ENCODE measurements around the gene CCPG1. TPM values are rescaled to one million over a fixed set of nuclear protein-coding genes. Genes with fewer than 3 reads are reported as not detected.

The CCPG1 gene
- total RNA-seq, 1 donor from 2014 or later, result 56.3 TPM

DNA sequence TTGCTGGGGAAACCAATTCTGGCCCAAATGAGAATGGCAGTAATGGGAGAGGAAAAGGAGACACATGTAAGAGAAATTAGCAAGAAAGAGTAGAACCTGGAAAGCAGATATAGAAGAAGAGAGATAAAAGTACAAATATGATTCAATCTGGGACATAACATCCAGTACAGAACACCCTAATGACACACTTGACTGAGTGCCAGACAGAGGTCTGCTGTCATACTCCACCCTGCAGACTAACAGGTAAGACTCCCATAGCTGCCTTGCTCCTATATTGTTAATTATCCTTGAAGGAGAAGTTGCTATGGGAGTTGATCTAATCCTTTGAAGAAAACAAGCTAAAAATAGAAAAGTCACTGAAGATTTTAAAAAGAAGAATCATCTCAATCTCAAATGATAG lies 21.1 kb downstream of the CCPG1 start:
- Histone ChIP-seq H3K27ac (ENCODE audit: low read depth, low read length) (no peak overlapping the region), H3K4me3 (ENCODE audit: insufficient read depth, low read depth, low read length) (no peak overlapping the region), H3K9ac (ENCODE audit: low read length) (no peak overlapping the region), H2AFZ (ENCODE audit: low read depth, low read length) (no peak overlapping the region), H3K79me2 (ENCODE audit: insufficient read depth, low read length) (no peaks in the 10 kb centered on the region), H4K20me1 (ENCODE audit: insufficient read depth, low read length) (no peaks in the 10 kb centered on the region), H3K36me3 (ENCODE audit: insufficient read depth, low read length) (peaks cover 2% of the 10 kb centered on the region), H3K27me3 (ENCODE audit: insufficient read depth, low read length) (no peaks in the 10 kb centered on the region), H3K9me3 (ENCODE audit: insufficient read depth, low read depth, low read length) (no peaks in the 10 kb centered on the region), H3K4me1 (ENCODE audit: insufficient read depth, low read length) (peaks cover 11% of the 10 kb centered on the region), H3K4me2 (ENCODE audit: low read length) (no peak overlapping the region)
- DNase-seq (ENCODE audit: low read depth) (no peak), FAIRE-seq (no peak)
- Mint-ChIP-seq H3K27ac (ENCODE audit: unreplicated experiment) (no peak overlapping the region), H3K27me3 (ENCODE audit: low read depth, unreplicated experiment) (no peaks in the 10 kb centered on the region), H3K9me3 (ENCODE audit: unreplicated experiment) (peaks cover 4% of the 10 kb centered on the region), H3K36me3 (ENCODE audit: low read depth, unreplicated experiment) (peaks cover 18% of the 10 kb centered on the region), H3K4me3 (ENCODE audit: unreplicated experiment) (no peak overlapping the region), H3K4me1 (ENCODE audit: low read depth, unreplicated experiment) (peaks cover 6% of the 10 kb centered on the region)
- TF ChIP-seq, protein P1, sequence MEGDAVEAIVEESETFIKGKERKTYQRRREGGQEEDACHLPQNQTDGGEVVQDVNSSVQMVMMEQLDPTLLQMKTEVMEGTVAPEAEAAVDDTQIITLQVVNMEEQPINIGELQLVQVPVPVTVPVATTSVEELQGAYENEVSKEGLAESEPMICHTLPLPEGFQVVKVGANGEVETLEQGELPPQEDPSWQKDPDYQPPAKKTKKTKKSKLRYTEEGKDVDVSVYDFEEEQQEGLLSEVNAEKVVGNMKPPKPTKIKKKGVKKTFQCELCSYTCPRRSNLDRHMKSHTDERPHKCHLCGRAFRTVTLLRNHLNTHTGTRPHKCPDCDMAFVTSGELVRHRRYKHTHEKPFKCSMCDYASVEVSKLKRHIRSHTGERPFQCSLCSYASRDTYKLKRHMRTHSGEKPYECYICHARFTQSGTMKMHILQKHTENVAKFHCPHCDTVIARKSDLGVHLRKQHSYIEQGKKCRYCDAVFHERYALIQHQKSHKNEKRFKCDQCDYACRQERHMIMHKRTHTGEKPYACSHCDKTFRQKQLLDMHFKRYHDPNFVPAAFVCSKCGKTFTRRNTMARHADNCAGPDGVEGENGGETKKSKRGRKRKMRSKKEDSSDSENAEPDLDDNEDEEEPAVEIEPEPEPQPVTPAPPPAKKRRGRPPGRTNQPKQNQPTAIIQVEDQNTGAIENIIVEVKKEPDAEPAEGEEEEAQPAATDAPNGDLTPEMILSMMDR (IDR thresholded peaks at IDR 0.05; ENCODE audit: insufficient read depth, low read depth, low read length), result no peak
- no peak for TF ChIP-seq EZH2 (IDR thresholded peaks at IDR 0.05; ENCODE audit: insufficient read depth, low read length)

DNA sequence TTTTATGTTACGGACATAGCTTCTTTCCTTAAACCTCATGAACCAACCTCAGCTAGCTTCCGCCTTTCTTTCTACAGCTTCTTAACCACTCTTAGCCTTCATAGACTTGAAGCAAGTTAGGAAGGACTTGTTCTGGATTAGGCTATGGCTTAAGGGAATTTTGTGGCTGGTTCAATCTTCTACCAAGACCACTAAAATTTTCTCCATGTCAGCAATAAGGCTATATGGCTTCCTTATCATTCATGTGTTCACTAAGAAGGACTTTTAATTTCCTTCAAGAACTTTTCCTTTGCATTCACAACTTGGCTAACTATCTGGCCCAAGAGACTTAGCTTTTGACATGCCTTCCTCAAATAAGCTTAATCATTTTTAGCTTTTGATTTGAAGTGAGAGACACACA lies 24.5 kb downstream of the CCPG1 start:
- Histone ChIP-seq H4K20me1 (ENCODE audit: insufficient read depth, low read length) (no peaks in the 10 kb centered on the region), H3K27me3 (ENCODE audit: insufficient read depth, low read length) (no peaks in the 10 kb centered on the region), H3K4me3 (ENCODE audit: insufficient read depth, low read depth, low read length) (no peak overlapping the region), H3K9me3 (ENCODE audit: insufficient read depth, low read depth, low read length) (no peaks in the 10 kb centered on the region), H2AFZ (ENCODE audit: low read depth, low read length) (no peak overlapping the region), H3K79me2 (ENCODE audit: insufficient read depth, low read length) (no peaks in the 10 kb centered on the region), H3K27ac (ENCODE audit: low read depth, low read length) (no peak overlapping the region), H3K4me2 (ENCODE audit: low read length) (no peak overlapping the region), H3K9ac (ENCODE audit: low read length) (no peak overlapping the region), H3K36me3 (ENCODE audit: insufficient read depth, low read length) (peaks cover 6% of the 10 kb centered on the region), H3K4me1 (ENCODE audit: insufficient read depth, low read length) (peaks cover 2% of the 10 kb centered on the region)
- Mint-ChIP-seq H3K4me3 (ENCODE audit: unreplicated experiment) (no peak overlapping the region), H3K4me1 (ENCODE audit: low read depth, unreplicated experiment) (no peaks in the 10 kb centered on the region), H3K9me3 (ENCODE audit: unreplicated experiment) (peaks cover 4% of the 10 kb centered on the region), H3K27ac (ENCODE audit: unreplicated experiment) (no peak overlapping the region), H3K27me3 (ENCODE audit: low read depth, unreplicated experiment) (no peaks in the 10 kb centered on the region), H3K36me3 (ENCODE audit: low read depth, unreplicated experiment) (peaks cover 19% of the 10 kb centered on the region)
- DNase-seq (ENCODE audit: low read depth) (no peak), FAIRE-seq (no peak)
- TF ChIP-seq EZH2 (IDR thresholded peaks at IDR 0.05; ENCODE audit: insufficient read depth, low read length), result no peak
- TF ChIP-seq, protein P1 (IDR thresholded peaks at IDR 0.05; ENCODE audit: insufficient read depth, low read depth, low read length), result no peak

DNA sequence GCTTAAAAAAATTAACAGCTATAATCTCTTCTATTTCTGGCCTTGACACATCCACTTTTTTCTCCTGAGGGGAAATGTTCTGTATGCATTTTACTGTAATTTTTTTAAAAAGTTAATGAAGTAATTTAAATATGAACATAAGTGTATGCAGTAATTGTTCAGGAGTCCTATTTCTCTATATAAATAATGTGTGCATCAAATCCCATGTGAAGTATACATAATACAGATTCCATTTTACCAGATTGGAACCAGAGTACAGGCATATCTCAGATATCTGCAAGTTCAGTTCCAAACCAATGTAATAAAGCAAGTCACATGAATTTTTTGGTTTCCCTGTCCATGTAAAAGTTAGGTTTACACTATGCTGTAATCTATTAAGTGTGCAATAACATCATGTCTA lies 26.6 kb downstream of the CCPG1 start:
- Histone ChIP-seq H2AFZ (ENCODE audit: low read depth, low read length) (no peak overlapping the region), H3K27me3 (ENCODE audit: insufficient read depth, low read length) (no peaks in the 10 kb centered on the region), H3K9ac (ENCODE audit: low read length) (no peak overlapping the region), H3K4me3 (ENCODE audit: insufficient read depth, low read depth, low read length) (no peak overlapping the region), H3K79me2 (ENCODE audit: insufficient read depth, low read length) (no peaks in the 10 kb centered on the region), H3K4me1 (ENCODE audit: insufficient read depth, low read length) (no peaks in the 10 kb centered on the region), H4K20me1 (ENCODE audit: insufficient read depth, low read length) (no peaks in the 10 kb centered on the region), H3K27ac (ENCODE audit: low read depth, low read length) (no peak overlapping the region), H3K9me3 (ENCODE audit: insufficient read depth, low read depth, low read length) (no peaks in the 10 kb centered on the region), H3K36me3 (ENCODE audit: insufficient read depth, low read length) (peaks cover 8% of the 10 kb centered on the region), H3K4me2 (ENCODE audit: low read length) (no peak overlapping the region)
- H3K4me1 Mint-ChIP-seq (ENCODE audit: low read depth, unreplicated experiment), result no peaks in the 10 kb centered on the region
- H3K27ac Mint-ChIP-seq (ENCODE audit: unreplicated experiment), result no peak overlapping the region
- DNase-seq (ENCODE audit: low read depth) (no peak), FAIRE-seq (no peak)
- no peaks in the 10 kb centered on the region for H3K27me3 Mint-ChIP-seq (ENCODE audit: low read depth, unreplicated experiment)
- H3K9me3 Mint-ChIP-seq (ENCODE audit: unreplicated experiment), result peaks cover 4% of the 10 kb centered on the region
- peaks cover 22% of the 10 kb centered on the region for H3K36me3 Mint-ChIP-seq (ENCODE audit: low read depth, unreplicated experiment)
- no peak overlapping the region for H3K4me3 Mint-ChIP-seq (ENCODE audit: unreplicated experiment)
- TF ChIP-seq, protein P1 (IDR thresholded peaks at IDR 0.05; ENCODE audit: insufficient read depth, low read depth, low read length), result no peak
- TF ChIP-seq EZH2 (IDR thresholded peaks at IDR 0.05; ENCODE audit: insufficient read depth, low read length), result no peak

All from astrocyte (in vitro differentiated cells and primary cell).